Fibroblast of skin of right biceps (primary cell): ENCODE measurements around the gene ERAP2.

ENCODE experiments used
- DNase-seq: peaks from one replicate; pipeline ENCODE4 v3.0.0-alpha.2; 2013

Gene ERAP2

DNA sequence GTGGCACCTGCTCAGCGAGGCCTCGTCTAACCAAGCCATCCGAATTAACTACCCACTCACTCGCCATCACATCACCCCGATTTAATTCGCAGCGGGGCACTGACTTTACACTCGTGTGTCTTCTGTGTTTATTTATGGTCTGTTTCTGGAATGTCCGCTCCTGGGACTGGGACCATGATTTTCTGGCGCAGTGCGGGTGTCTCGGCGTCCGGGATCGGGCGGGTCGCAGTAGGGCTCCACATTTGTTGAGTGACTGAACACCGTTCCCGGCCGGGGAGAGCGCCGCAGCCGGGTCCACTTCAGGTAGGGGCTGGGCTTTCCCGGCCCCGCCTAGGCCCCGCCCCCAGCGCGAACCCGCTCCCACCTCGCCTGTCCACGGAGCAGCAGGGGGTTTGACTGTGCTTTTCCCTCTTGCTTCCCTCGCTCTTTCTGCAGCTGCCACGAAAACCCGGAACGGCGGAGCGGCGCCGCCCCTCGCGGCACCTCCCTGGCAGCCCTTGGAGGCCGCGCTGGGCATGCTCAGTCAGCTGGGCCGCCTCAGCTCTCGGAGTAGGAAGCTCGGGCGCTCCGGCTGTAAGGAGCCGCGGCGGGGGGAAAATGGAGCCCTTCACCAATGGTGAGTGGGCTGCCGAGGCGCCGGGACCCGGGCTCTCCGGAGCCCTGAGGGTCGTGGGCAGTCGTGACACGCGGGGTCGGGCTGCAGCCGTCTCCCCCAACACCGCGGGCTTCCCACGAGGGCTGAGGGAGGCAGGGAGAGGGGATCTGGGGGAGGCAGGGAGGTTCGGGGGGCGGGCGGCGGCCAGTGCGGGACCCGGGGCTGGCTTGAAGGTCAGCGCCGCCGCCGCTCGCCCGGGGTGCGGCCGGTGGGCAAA is 59.5 kb downstream of the ERAP2 start, which contains the start of gene LNPEP:
Gene LNPEP (plus strand): TSS at position 522 of the 872 bp plus-strand sequence. CDS start 76 bp downstream, at position 598.
- DNase-seq = peak; percentile 97

DNA sequence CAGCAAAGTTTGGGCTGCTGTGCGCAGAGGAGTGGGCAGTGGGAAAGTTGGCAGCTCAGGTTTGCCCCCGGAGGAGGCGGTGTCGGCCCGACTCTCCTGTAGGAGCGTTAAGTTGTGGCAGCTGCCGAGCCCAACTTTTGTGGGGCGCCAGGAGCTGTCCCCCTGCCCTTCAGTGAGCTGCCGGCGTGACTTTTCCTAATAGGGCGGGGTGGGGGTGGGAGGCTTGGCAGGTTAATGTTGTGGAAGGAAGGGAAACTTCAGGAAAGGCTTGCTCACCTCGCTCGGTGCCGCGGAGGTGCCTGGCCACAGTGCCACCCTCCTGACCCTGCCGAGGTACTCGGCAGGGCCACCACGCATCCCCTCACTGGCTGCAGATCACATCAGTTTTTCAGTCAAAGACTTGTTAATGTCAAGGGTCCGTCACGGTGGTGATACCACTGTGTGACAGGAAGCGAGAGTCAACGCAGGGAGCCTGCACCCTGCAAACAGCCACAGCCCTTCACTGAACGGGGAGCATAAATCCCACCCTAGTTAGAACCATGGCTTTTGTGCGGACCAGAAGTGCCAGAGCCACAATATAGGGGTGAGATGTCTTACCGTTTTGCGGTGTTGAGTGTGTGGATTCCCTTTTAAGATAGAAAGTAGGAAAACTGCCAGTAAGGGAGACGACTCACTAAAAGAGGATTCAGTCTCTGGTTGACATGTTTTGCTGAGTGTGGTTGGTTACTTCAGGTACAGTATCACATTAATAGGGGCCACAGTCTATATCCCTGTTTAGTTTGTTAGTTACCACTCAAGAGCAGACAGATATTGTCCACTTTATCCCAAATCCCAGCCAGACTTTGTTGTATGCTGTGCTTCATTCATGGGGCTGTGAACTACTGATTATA is 60.4 kb downstream of the ERAP2 start:
- DNase-seq = no peak

DNA sequence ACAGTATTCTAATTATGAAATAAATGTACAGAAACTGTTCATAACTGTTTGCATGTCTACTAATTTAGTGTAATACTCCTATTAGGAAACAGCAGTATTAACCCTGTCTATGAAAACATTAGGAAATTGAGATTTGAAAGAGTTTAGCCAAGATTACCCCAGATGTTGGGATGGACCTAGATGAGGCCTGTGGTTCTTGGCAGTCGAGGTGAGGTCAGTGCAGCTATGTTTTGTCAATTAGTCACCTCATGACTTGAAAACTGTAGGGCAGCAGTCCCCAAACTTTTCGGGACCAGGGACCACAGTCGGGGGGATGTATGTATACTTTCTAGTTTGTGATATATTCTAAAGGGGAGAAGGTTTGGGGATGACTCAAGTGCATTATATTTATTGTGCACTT is 64.3 kb downstream of the ERAP2 start:
- DNase-seq = no peak

DNA sequence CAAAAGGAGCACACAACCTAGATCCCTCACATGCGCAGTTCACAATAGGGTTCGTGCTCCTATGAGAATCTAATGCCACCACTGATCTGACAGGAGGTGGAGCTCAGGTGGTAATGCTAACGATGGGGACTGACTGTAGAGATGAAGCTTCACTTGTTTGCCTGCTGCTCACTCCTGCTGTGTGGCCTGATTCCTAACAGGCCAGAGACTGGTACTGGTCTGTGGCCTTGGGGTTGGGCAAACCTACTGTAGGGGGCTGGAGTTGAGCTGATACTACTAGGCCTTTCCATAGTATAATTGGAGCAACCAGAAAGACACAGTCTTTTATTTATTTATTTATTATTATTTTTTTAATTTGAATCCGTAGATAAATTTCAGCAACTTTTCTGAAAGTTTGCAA is 64.8 kb downstream of the ERAP2 start:
- no peak for DNase-seq

DNA sequence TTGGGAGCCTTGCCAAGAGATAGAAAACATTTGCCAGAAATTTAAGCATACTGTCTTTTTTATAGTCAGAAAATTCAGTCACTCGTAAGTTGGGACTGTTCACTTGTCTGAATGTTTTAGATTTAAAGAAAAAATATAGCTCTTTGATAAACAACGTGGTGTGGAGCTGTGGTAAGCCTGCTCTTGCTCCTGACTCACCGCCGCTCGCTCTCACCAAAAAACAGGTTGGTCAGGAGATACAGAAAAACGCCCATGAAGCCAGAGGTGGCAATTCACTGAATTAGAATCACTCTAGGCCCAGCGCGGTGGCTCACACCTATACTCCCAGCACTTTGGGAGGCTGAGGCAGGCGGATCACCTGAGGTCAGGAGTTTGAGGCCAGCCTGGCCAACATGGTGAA is 65.8 kb downstream of the ERAP2 start:
- no peak for DNase-seq

DNA sequence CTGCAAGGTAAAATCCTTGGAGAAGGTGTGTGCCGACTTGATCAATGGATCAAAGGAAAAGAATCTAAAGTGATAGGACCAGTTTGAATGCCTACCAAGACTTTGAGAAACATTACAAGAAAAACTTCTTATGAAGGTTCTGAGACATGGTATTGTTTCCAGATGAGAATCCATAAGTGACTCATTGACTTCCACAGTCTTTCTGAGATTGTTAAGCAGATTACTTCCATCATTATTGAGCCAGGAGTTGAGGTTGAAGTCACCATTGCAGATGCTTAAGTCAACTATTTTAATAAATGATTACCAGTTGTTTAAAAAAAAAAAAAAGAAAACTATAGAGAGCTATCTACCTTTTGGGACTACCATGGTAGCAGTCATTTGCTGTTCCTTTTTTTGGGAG is 66.6 kb downstream of the ERAP2 start:
- peak; percentile 72 for DNase-seq

DNA sequence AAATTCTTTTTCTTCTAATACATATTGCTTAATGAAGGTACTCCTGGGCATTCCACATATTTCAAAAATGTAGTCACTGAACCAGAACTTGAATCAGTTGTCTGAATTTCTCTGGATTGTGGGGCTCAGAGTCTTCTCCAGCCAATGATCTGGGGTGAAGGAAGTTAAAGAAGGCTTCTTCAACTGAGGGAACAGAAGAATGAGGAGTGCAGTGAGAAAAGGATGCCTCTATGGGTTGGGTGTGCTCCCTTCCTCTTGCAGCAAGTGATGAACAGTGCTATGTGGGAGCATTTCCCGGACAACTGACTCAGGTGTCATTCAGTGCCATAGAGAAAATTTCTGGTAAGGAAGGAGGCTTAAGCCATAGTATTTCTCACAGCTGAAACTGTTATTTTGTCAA is 67.5 kb downstream of the ERAP2 start:
- peak; percentile 33 for DNase-seq

DNA sequence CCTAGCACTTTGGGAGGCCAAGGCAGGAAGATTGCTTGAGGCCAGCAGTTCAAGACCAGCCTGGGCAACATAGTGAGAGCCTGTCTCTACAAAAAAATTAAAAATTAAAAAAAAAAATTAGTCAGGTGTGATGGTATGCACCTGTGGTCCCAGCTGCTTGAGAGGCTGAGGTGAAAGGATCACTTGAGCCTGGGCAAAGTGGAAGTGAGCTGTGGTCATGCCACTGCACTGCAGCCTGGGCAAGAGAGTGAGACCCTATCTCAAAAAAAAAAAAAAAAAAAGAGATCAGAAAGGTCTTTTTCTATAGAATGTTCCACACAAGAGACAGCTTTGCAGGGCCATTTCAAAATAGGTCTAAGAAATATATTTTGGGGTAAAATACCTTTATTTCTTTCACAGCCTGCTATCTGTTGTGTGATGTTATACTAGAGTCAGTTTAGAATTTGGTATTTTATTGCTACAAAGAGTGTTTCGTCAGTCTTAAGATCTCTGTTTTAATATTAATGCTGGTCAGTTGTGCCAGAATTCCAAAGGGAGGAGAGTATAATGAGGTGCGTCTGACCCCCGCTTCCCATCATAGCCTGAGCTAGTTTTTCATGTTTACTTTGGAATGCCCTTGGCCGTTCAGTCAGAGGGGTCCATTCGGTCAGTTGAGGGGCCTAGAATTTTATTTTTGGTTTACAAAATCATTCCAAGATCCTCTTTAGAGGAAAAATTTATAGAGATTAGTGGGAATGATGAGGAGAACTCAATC is 69.0 kb downstream of the ERAP2 start:
- no peak for DNase-seq

DNA sequence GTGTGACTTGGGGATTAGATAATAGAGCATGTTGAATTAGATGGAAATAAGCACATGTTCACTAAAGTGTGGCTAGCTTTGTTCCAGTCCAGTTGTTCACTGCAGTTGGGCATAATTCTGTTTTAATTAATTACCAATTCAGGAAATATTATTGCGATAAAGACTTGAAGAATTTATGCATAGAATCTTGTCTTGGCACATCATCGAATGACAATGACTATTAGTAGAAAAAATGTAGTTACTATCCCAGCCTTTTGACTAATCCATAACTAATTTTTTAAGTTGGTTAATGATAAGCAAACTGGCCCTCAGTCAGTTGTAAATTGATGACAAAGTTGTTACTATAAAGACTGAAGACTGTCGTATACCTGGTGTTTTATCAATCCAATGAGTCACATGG is 70.1 kb downstream of the ERAP2 start:
- no peak for DNase-seq

DNA sequence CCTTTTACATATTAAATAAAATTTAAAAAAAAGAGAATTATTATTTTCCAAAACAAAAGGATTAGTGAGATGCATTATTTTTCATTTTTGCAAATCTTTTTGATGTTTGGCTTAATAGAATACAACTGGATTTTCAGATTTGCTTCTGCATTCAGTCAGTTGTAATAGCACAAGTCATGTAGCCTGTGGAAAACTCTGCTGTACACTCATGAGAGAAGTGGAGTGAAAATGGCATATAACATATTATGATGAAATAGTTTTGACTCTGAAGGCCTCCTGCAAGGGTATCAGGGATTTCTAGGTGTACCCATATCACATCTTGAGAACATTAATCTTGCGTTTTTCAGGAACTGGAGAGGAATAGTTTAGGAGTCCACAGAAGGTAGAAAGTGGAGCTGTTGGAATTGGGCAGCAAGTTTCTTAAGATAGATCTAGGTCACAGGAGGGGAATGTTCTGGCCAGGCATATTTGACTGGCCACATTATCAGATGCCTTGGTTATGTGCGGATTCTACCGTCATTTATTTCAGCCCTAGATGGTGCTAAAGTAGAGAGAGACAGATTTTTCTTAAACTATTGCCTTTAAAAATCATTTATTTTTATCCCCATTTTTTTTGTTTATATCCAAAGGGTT is 75.9 kb downstream of the ERAP2 start:
- DNase-seq = no peak

DNA sequence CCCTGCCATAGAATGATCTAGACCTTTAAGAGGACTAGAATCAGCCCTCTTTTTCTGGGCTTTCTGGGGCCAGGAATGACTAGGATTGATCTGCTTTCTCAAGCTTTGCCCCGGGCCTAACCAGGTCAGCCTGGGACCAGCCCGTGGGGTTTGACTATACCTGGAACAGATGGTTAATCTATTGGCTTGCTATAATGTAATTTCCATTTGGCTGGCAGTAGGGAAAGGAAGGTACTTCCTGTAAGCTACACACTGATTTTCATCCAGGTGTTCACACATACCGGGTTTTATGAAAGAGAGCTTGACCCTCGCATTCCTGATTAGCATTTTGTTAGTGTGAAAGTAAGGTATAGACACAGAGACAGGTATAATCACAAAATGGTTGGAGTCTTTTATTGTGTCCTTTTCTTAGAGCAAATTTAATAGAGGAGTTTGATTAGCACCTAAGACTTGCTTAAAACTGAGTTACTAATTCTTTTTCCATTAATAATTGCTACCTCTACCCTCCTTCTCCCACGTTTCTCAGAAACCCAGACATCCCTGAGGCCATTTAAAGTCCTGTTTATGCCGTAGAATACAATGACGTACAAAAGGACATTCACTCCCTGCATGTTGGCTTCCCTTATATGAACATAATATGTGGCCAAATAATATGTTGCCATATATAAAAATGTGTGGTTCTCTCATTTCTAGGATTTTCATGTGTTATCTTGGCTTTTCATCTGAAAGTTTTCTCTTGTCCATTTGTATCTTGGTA is 76.9 kb downstream of the ERAP2 start:
- DNase-seq = no peak

DNA sequence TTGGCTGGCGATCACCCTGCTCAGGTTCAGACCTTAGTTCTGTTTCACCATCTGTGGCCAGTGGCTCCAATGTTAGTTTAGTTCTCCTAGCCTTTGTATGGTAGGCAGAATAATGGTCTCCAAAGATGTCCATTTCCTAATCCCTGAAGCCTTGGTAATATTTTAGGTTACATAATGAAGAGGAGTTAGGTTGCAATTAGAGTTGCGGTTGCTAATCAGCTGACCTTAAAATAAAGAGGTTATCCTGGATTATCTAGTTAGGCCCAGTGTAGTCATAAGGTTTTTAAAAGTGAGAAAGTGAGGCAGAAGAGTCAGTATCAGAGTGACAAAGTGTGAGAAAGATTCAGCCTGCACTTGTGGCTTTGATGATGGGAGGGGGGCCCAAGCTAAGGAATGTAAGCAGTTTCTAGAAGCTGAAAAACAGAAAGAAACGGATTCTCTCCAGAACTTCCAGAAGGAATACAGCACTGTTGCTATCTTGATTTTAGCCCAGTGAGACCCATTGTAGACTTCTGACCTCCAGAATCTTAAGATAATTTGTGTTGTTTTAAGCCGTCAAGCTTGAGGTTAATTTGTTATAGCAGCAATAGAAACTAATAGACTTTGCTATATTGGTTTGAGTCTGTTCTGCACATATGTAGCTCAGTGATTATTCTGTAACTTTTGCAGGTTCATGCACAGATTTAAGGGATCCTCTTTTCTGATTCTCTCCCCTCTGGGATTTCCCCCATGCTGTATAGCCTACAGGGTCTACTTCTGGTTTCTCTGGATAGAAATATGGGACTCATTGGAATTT is 81.2 kb downstream of the ERAP2 start:
- DNase-seq = no peak

DNA sequence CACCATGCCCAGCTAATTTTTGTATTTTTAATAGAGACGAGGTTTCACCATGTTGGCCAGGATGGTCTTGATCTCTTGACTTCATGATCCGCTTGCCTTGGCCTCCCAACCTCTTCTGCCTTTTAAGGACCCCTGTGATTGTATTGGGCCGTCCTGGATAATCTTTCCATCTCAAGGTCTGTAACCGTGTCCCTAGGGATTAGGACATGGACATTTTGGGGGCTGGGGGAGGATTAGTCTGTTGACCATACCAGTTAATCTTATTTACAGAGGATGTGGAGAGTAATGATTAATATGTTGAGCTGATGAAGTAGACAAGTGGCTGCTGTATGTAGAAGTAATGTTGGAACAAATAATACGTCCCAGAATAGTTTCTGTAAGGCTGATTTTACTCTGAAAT is 82.7 kb downstream of the ERAP2 start:
- DNase-seq = no peak

DNA sequence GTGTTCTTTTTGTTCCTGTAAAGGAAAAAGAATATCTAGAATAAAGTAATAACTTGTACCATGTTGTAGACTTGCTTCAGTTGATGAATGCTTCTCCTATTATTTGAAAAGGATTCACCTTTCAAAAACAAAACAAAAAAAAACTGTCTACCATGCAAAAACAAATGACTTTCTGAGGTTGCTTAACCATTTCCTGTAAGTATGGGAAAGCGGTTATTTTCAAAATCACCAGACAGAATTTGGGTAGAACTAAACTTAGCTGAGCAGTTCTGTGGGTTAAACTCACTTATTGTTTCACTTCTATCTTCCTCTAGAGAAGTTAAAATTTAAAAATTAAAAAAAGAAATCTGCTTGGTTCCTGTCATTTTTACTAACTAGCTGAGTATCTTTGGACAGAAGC is 84.8 kb downstream of the ERAP2 start:
- no peak for DNase-seq

DNA sequence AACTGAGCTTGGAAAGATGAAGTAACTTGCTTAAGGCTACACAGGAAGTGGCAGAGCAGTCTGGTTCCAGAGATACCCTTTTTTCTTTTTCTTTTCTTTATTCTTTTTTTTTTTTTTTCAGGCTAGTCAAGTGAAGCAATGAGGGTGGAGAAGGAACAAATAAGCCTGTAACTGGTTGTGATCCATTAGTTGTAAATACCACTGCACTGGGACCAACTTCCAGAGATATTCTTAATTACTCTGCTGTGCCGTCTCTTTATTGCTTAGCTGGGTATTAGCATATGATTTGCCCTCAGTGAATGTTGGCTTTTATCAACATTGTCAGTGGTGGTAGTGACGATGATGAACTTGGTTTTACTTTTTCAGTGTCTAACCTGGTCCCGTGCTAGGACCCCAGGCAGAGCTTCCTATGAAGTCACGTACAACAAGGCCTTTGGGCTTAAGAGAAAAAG is 86.3 kb downstream of the ERAP2 start:
- DNase-seq = no peak

DNA sequence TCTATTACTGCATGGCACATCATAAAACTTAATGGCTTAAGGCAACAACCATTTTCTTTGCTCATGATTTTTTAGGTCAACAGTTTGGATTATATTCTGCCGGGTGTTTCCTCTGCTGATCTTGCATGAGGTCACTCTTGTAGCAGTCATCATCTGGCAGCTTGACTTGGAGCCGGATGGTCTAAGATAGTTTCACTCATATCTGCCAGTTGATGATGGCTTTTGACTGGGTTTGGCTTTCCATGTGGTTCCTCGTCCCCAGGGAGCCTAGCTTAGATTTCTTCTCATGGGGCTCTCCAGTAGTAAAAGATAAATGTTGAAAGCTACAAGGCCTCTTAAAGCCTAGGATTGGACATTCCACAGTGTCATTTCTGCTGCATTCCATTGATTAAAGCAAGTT is 87.0 kb downstream of the ERAP2 start:
- DNase-seq = peak; percentile 81

DNA sequence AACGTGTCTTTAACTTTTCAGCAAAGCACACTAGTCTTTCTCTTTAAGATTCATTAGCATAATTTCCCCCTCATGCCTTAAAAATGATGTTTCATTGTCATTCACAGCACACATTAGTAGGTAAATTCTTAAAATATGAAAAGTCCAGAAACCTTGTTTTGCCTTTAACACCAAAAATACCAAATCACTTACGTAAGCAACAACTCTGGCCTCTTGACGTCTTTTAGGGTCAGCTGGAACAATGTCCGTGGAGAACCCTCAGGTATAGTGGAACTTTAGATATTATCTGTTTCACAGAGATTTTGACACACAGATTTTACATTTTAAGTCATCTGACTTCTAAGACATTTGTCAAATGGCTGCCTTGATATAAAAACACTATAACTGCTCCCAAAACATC is 90.5 kb downstream of the ERAP2 start:
- no peak for DNase-seq

DNA sequence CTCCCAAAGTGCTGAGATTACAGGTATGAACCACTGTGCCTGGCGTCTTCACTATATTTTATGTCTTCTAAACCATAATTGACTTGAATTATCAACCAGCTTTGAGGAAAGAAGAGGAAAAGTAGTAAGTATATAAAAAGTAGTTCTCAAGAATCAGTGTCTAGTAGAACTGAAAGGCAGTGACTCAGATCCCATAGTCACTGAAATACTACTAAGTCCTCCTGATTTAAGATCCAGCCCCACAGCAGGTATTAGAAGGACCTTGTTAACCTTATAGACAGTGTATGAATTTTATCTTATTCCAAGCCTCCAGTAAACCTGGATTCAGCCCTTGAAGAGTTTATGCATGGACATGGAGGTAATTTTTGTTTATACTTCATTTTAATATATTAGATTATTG is 91.1 kb downstream of the ERAP2 start:
- no peak for DNase-seq

DNA sequence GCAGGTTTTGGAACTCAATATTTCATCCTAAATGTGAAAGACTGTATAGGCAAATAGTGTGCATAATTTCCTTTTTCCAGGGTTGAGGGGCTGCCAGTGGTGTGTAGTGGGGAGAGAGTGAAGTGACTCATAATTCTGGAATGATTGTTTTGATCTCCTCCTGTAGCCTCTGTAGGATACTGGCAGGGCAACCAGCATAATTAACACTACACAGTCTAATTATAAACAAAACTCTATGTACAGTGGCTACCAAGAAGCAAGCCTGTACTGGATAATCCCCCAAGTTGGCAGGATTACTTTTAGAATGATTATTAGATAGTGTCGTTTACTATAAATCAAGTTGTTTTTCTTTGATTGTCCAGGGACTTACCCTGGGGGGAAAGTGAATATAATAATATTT is 91.8 kb downstream of the ERAP2 start:
- DNase-seq = peak; percentile 74

DNA sequence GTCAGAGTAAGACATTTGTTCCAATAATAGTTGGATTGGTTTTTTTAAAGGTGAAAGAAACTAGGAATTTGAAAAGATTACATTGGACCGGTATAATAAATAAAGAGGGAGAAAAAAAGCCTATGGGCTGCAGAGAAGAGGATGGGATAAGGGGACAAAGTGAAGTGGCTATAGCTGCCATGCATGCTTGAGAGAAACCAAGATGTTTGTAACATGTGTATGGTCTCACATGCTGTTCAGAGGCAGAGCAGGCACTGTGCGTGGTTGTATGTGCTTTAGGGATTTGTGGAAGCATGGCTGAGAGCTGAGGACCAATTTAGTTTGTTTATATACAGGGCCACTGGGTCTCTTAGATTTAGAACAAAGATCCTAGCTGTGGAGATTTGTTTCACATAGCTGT is 92.3 kb downstream of the ERAP2 start:
- DNase-seq = no peak
